DND-41 (cell line): ENCODE data around the gene VANGL2.

Source experiments
- ATAC-seq: fragments of 200-7000 bp; cut with Tn5 transposase; 3 replicates; pipeline ENCODE4 v1.9.1; 2021; ENCODE audit warnings: low read depth; ENCODE audit not compliant: insufficient read depth
- DNase-seq: peaks from one replicate; pipeline ENCODE4 v3.0.0-alpha.2; 2020
- H2AFZ ChIP-seq: 2 replicates; pipeline ENCODE4 v1.6.0; 2012; ENCODE audit warnings: low read depth, low read length
- H3K27ac ChIP-seq: 2 replicates; pipeline ENCODE4 v1.5.1; 2012; ENCODE audit warnings: low read length, inconsistent platforms
- H3K27me3 ChIP-seq: fragments of 200-600 bp; sonication (generic); 2 replicates; pipeline ENCODE4 v1.6.0; 2012; ENCODE audit warnings: low read length, mild to moderate bottlenecking, inconsistent platforms; ENCODE audit not compliant: insufficient read depth, poor library complexity
- H3K36me3 ChIP-seq: 2 replicates; pipeline ENCODE4 v1.5.1; 2012; ENCODE audit warnings: low read length, inconsistent platforms; ENCODE audit not compliant: insufficient read depth
- H3K4me1 ChIP-seq: 2 replicates; pipeline ENCODE4 v1.5.1; 2012; ENCODE audit warnings: mild to moderate bottlenecking, low read length; ENCODE audit not compliant: insufficient read depth
- H3K4me2 ChIP-seq: 2 replicates; pipeline ENCODE4 v1.6.0; 2012; ENCODE audit warnings: mild to moderate bottlenecking, moderate library complexity, low read length, inconsistent platforms; ENCODE audit not compliant: insufficient read depth
- H3K4me3 ChIP-seq, 2 experiments: fragments of 200-600 bp in 1 of 2; shearing (Covaris generic) in 1 of 2; 2 replicates each; pipeline ENCODE4 v1.5.1; 2012 to 2016; ENCODE audit warnings: inconsistent platforms in 2 of 2, low read length in 2 of 2, mild to moderate bottlenecking in 2 of 2, low read depth in 1 of 2, moderate library complexity in 1 of 2
- H3K79me2 ChIP-seq: 2 replicates; pipeline ENCODE4 v1.6.0; 2012; ENCODE audit warnings: low read length, inconsistent platforms; ENCODE audit not compliant: insufficient read depth
- H3K9ac ChIP-seq: 2 replicates; pipeline ENCODE4 v1.6.0; 2012; ENCODE audit warnings: low read depth, mild to moderate bottlenecking, inconsistent platforms, low read length, moderate library complexity
- H3K9me3 ChIP-seq: 2 replicates; pipeline ENCODE4 v1.5.1; 2012; ENCODE audit warnings: low read length, moderate library complexity, mild to moderate bottlenecking, inconsistent platforms; ENCODE audit not compliant: insufficient read depth, severe bottlenecking
- H4K20me1 ChIP-seq: 2 replicates; pipeline ENCODE4 v1.6.0; 2012; ENCODE audit warnings: low read length; ENCODE audit not compliant: insufficient read depth
- CTCF ChIP-seq: IDR thresholded peaks from 2 replicates; pipeline ENCODE4 v1.5.1; 2012; ENCODE audit warnings: borderline replicate concordance, low read length, moderate library complexity, mild to moderate bottlenecking; ENCODE audit not compliant: poor library complexity, severe bottlenecking; ENCODE audit errors: extremely low read depth
- EZH2 ChIP-seq: IDR thresholded peaks from 3 replicates; pipeline ENCODE4 v1.6.1; 2012; ENCODE audit warnings: borderline replicate concordance, low read depth, mild to moderate bottlenecking, moderate library complexity, low read length, inconsistent platforms; ENCODE audit not compliant: severe bottlenecking

Gene VANGL2

GRCh38 chr1:160371346-160371631, 29.1 kb upstream of the VANGL2 start:
- H3K27me3 ChIP-seq = peaks cover 4% of the 10 kb centered on the region
- no peak overlapping the region for H3K4me3 ChIP-seq
- DNase-seq = no peak
- no peak overlapping the region for H3K9ac ChIP-seq
- no peak overlapping the region for H3K4me2 ChIP-seq
- H3K36me3 ChIP-seq = no peaks in the 10 kb centered on the region
- no peak for ATAC-seq
- TF ChIP-seq EZH2 (no peak), CTCF (no peak)
- H2AFZ ChIP-seq = no peak overlapping the region
- H4K20me1 ChIP-seq = no peaks in the 10 kb centered on the region
- H3K27ac ChIP-seq = no peak overlapping the region
- H3K79me2 ChIP-seq = no peaks in the 10 kb centered on the region
- peaks cover 2% of the 10 kb centered on the region; the same call in 1 of the 2 replicates for H3K4me1 ChIP-seq
- no peaks in the 10 kb centered on the region for H3K9me3 ChIP-seq

GRCh38 chr1:160371756-160372155, 28.6 kb upstream of the VANGL2 start:
- peaks cover 5% of the 10 kb centered on the region; the same call in 1 of the 2 replicates for H3K4me1 ChIP-seq
- H3K9me3 ChIP-seq = no peaks in the 10 kb centered on the region
- H3K4me2 ChIP-seq = no peak overlapping the region
- no peaks in the 10 kb centered on the region for H4K20me1 ChIP-seq
- no peak for DNase-seq
- no peak overlapping the region for H3K9ac ChIP-seq
- H3K27ac ChIP-seq = no peak overlapping the region
- TF ChIP-seq CTCF (no peak), EZH2 (no peak)
- no peak overlapping the region for H2AFZ ChIP-seq
- no peak for ATAC-seq
- H3K79me2 ChIP-seq = no peaks in the 10 kb centered on the region
- peaks cover 4% of the 10 kb centered on the region for H3K27me3 ChIP-seq
- no peak overlapping the region for H3K4me3 ChIP-seq
- H3K36me3 ChIP-seq = no peaks in the 10 kb centered on the region

- no peak for ATAC-seq
- Histone ChIP-seq H3K9me3 (no peaks in the 10 kb centered on the region), H3K4me1 (peaks cover 5% of the 10 kb centered on the region; the same call in 1 of the 2 replicates)
Observed at GRCh38 chr1:160373696-160374095, 26.7 kb upstream of the VANGL2 start.

More at GRCh38 chr1:160373696-160374095, 26.7 kb upstream of the VANGL2 start:
- Histone ChIP-seq H3K27ac (no peak overlapping the region), H3K79me2 (no peaks in the 10 kb centered on the region), H3K36me3 (no peaks in the 10 kb centered on the region), H3K4me2 (no peak overlapping the region), H3K4me3 (no peak overlapping the region), H4K20me1 (no peaks in the 10 kb centered on the region), H3K27me3 (no peaks in the 10 kb centered on the region), H3K9ac (no peak overlapping the region), H2AFZ (no peak overlapping the region)
- no peak for DNase-seq
- TF ChIP-seq CTCF (no peak), EZH2 (no peak)
